ENCODE measurements around the gene TBC1D22A. TPM values are rescaled to one million over a fixed set of nuclear protein-coding genes. Genes with fewer than 3 reads are reported as not detected.

Gene TBC1D22A
- total RNA-seq, 4 donors from 2014 or later: 16.2 to 22.2 (median 17.8) TPM

DNA sequence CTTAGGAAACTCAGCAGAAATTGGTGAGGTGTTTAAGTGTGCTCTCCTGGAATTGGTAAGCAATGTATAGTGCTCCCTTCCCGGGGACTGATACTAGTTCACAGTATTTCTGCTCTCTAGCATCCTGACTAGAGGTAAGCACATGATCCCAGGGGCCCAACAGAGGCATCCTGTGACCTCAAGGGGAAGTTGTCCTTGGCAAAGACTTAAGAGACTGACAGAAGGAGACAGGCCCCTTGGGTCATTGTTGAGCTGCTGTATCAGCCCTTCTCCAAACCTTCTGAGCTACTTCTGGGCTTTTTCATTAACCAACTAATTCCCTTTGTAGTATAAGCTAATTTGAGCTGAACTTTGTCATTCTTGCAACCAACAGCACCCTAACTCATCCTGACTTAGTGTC, 4.3 kb upstream of the TBC1D22A start:
- Histone ChIP-seq H3K4me3 (no peak overlapping the region), H3K27ac (no peak overlapping the region), H3K27me3 (no peaks in the 10 kb centered on the region), H3K9me3 (no peaks in the 10 kb centered on the region), H3K4me1 (peaks cover 0 to 42% (median 19%) of the 10 kb centered on the region in 3 donors), H3K36me3 (no peaks in the 10 kb centered on the region)
- TF ChIP-seq POLR2AphosphoS5 (IDR thresholded peaks at IDR 0.05) (no peak), EP300 (IDR thresholded peaks at IDR 0.05) (no peak), POLR2A (IDR thresholded peaks at IDR 0.05) (no peak), CTCF (IDR thresholded peaks at IDR 0.05) (no peak)
- ATAC-seq: no peak
- WGBS, 2 donors (ENCODE audit: low coverage in 1 of 2): 71% methylated on average over 1 of the region's 1 CpG; no CpG with 5 or more reads in 1 of the 2 donors

- ATAC-seq: no peak
- Histone ChIP-seq H3K36me3 (no peaks in the 10 kb centered on the region), H3K9me3 (no peaks in the 10 kb centered on the region), H3K4me1 (peaks cover 0 to 42% (median 17%) of the 10 kb centered on the region in 3 donors), H3K27ac (no peak overlapping the region), H3K4me3 (no peak overlapping the region), H3K27me3 (no peaks in the 10 kb centered on the region)
- WGBS, 2 donors (ENCODE audit: low coverage in 1 of 2): 28 to 67% methylated on average over 3 to 5 of the region's 6 CpGs
- no peak for TF ChIP-seq EP300 (IDR thresholded peaks at IDR 0.05)
- no peak for TF ChIP-seq POLR2A (IDR thresholded peaks at IDR 0.05)
- no peak for TF ChIP-seq POLR2AphosphoS5 (IDR thresholded peaks at IDR 0.05)
- peak in 3 of 4 experiments; percentile 42 to 61 (median 48) for TF ChIP-seq CTCF (IDR thresholded peaks at IDR 0.05)
Observed at GRCh38 chr22:46758867-46759290, 3.6 kb upstream of the TBC1D22A start.

DNA sequence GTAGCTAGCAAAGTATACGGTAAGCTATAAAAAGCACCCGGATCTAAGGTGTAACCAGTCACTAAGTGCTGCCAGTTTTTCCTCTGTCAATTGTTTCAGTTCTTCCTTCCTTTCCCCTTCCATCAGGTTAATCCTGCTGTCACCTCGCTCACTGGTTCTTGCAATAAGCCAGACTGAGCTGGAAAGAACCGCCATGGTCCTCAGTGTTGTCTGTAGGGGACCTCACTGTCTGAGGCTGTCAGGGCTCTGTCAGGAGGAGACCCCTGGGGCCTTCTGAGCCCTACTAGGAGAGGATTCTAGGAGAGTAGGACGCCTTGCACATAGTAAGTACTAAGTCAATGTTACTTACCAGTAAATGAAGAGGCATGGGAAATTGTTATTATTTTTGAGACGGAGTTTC, 1.4 kb upstream of the TBC1D22A start:
- no peak overlapping the region for H3K4me3 ChIP-seq
- ATAC-seq: no peak
- peaks cover 0 to 45% (median 5%) of the 10 kb centered on the region in 3 donors for H3K4me1 ChIP-seq
- H3K36me3 ChIP-seq: no peaks in the 10 kb centered on the region
- H3K27me3 ChIP-seq: no peaks in the 10 kb centered on the region
- 83 to 100% methylated on average over 1 to 4 of the region's 6 CpGs for WGBS, 2 donors (ENCODE audit: low coverage in 1 of 2)
- no peaks in the 10 kb centered on the region for H3K9me3 ChIP-seq
- TF ChIP-seq CTCF (IDR thresholded peaks at IDR 0.05): no peak
- TF ChIP-seq EP300 (IDR thresholded peaks at IDR 0.05): no peak
- TF ChIP-seq POLR2AphosphoS5 (IDR thresholded peaks at IDR 0.05): no peak
- no peak for TF ChIP-seq POLR2A (IDR thresholded peaks at IDR 0.05)
- peak overlapping the region in 2 of 4 donors; percentile 92 to 97 for H3K27ac ChIP-seq

- Histone ChIP-seq H3K4me3 (peak overlapping the region; percentile 83), H3K36me3 (no peaks in the 10 kb centered on the region), H3K27me3 (no peaks in the 10 kb centered on the region), H3K9me3 (no peaks in the 10 kb centered on the region), H3K4me1 (peaks cover 0 to 51% (median 5%) of the 10 kb centered on the region in 3 donors), H3K27ac (peak overlapping the region; percentile 92 to 97 (median 94))
- ATAC-seq: peak; percentile 16
- WGBS, 2 donors (ENCODE audit: low coverage in 1 of 2): 8 to 10% methylated on average over 12 to 15 of the region's 17 CpGs
- TF ChIP-seq POLR2A (IDR thresholded peaks at IDR 0.05) (no peak), EP300 (IDR thresholded peaks at IDR 0.05) (no peak), CTCF (IDR thresholded peaks at IDR 0.05) (no peak), POLR2AphosphoS5 (IDR thresholded peaks at IDR 0.05) (no peak)
Observed at GRCh38 chr22:46761539-46762237, 762 bp upstream of the TBC1D22A start.

Measured in gastroesophageal sphincter (tissue), 4 donors.